GM12892 (cell line): Measurements from ENCODE around the gene PNCK.

Experiments
- POLR2A ChIP-seq: IDR thresholded peaks from 2 replicates; pipeline ENCODE4 v1.6.1; 2011; ENCODE audit warnings: low read depth, low read length, control low read depth
- POLR2AphosphoS5 ChIP-seq: IDR thresholded peaks from 2 replicates; pipeline ENCODE4 v1.6.1; 2011; ENCODE audit warnings: low read depth, low read length, control low read depth
- TAF1 ChIP-seq: IDR thresholded peaks from 2 replicates; pipeline ENCODE4 v1.6.1; 2011; ENCODE audit warnings: low read depth, mild to moderate bottlenecking, control low read depth, low read length, borderline replicate concordance

DNA sequence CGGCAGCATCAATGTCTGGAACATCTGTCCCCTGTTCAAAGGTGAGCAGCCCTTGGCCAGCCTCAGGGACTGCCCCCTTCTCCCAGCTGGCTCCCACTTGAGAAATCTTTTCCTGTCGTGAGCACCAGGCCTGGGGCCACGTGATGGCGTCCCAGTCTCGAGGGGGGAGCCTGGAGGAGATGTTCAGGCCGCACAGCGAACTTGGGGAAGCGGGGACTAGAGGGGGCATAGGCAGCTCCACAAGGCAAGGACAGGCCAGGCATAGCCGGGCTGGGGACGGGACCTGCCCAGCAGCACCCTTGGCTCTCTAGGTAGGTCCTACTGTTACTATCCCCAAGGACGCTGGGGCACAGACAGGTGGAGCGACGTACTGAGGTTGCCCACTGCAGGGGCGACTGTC lies 16.9 kb upstream of the PNCK start:
- TF ChIP-seq POLR2A (no peak), TAF1 (no peak), POLR2AphosphoS5 (no peak)
